ENCODE data around the gene RAB39A.

Gene RAB39A

GRCh38 chr11:107962181-107962580 lies 33.9 kb downstream of the RAB39A start:
- DNase-seq: no peak

DNA sequence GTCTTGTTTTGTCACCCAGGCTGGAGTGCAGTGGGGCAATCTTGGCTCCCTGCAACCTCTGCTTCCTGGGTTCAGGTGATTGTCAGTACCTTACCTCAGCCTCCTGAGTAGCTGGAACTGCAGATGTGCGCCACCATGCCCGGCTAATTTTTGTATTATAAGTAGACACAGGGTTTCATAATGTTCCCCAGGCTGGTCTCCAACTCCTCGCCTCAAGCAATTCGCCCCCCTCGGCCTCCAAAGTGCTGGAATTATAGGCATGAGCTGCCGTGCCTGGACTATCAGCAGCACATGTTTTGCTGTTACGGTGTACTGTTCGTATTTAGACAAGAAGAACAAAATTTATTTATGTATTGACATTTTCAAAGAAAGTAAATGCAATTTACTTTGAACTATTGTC lies 34.8 kb downstream of the RAB39A start:
- DNase-seq: no peak

DNA sequence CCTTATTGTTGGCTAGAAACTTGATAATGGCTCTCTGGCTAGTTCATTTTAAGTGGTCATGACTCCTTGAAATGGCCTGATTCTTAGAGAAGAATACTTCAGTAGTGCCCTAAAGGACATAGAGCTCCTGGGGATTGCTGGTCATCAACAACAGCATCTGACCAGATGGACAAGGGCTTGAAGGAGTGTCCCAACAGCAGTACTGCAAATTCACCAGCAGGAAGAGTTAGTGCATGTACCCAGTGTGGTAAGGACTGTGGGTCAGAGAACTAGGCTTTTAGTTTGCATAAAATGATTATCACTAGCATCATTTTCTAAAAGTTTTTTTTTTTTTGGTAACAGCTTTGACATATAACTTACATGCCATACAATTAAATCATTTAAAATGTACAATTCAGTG lies 41.0 kb downstream of the RAB39A start:
- no peak for DNase-seq

DNA sequence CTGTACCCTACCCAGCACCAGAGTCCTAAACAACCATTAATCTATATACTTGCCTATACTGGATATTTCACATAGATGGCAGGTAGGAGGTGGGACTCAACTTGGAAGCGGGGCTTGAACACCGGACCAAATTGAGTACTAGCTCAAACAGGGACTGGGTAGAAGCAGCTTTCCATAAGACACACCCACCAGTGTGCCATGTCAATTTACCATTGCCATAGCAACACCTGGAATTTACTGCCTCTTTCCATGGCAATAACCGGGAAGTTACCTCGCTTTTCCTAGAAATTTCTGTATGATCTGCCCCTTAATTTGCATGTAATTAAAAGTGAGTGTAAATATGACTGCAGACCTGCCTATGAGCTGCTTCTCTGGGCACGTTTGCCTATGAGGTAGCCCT lies 41.8 kb downstream of the RAB39A start:
- DNase-seq: no peak

GRCh38 chr11:107973641-107974040 lies 45.4 kb downstream of the RAB39A start:
- DNase-seq: no peak

DNA sequence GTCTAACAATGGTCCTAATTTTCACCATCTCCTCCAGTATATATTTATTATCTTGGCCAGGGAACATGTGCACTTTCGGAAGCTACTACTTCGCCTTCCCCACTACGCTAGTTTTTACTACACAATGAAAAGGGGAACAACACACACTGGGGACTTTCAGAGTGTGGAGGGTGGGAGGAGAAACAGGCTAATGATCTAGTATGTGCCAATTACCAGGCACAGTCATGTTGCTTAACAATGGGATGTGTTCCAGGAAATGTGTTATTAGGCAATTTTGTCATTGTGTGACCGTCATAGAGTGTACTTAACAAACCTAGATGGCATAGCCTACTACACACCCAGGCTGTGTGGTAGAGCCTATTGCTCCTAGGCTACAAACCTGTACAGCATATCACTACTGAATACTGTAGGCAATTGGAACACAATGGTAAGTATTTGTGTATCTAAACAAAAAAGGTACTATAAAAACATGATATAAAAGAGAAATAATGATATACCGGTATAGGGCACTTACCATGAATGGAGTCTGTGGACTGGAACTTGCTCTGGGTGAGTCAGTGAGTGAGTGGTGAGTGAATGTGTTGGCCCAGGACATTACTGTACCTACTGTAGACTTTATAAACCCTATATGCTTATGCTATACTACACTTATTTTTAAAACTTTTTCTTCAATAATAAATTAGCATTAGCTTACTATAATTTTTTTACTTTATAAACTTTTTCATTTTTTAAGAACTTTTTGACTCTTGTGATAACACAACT lies 60.3 kb downstream of the RAB39A start:
- DNase-seq: peak; percentile 1

- no peak for DNase-seq
Measured at GRCh38 chr11:107991868-107992414, 63.7 kb downstream of the RAB39A start.

DNA sequence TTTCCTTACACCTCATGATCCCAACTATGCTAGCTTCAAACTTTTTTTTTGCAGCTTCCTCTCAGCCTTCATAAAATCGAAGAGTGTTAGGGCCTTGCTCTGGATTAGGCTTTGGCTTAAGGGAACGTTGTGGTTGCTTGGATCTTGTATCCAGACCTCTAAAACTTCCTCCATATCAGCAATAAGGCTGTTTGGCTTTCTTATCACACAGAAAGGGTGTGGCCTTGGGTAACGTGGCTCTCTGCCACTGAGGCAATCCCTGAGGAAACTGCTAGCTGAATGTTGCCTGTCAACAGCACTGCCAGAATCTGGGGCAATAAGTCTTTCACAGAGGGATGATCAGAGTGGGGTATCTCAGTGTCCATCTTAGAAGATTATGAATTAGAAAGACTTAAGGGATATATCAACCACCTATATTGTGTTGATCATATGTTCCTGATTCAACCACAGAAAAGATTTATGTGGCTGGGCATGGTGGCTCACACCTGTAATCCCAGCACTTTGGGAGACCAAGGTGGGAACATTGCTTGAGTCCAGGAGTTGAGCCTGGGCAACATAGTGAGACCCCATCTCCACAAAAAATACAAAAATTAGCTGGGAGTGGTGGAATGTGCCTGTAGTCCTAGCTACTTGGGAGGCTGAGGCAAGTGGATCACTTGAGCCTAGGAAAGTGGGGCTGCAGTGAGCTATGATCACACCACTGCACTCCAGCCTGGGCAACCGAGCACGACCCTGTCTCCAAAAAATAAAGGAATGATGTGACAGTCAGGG lies 67.9 kb downstream of the RAB39A start:
- DNase-seq: no peak

DNA sequence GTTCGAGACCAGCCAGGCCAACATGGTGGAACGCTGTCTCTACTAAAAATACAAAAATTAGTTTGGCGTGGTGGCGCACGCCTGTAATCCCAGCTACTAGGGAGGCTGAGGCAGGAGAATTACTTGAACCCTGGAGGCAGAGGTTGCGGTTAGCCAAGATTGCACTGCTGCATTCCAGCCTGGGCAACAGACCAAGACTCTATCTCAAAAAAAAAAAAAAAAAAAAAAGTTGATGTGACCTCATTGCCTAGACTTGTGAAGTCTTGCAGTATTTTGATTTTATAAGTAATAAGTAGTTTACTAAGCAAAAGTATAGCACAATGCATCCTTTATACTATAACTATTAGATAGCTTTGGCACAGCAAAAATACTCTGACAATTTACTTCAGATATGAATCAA lies 70.5 kb downstream of the RAB39A start:
- DNase-seq: no peak

DNA sequence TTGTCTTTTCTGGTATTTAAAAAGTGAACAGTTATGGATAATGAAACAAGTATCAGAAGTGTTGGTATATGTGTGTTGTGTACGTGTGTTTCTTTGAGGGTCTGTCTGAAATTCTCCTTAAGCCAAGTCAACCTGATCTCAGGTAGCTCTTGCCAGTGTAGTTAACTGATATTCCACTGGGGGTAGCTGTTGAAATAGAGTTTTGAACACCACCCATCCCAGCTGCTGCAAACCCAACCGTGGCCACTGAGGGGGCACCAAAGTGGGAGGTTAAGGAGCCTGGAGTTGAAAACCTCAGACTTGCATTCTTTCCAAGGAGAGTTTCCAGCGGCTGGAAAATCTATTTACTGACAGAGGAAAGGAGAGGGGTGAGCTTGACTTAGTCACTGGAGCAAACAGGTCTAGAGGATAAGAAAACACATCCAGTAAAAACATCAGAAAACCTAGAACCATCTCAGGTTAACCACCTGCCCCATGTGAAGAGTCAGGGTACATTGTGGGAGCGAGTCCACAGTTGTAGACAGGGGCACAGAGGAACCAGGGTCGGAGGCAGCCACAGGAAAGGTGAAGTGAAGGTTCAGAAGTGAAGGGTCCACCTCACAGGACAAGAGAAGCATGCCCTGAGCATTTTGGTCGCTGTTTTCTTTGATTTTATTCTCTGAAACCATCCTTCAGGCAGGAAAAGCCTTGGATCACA lies 71.7 kb downstream of the RAB39A start:
- peak; percentile 6 for DNase-seq

DNA sequence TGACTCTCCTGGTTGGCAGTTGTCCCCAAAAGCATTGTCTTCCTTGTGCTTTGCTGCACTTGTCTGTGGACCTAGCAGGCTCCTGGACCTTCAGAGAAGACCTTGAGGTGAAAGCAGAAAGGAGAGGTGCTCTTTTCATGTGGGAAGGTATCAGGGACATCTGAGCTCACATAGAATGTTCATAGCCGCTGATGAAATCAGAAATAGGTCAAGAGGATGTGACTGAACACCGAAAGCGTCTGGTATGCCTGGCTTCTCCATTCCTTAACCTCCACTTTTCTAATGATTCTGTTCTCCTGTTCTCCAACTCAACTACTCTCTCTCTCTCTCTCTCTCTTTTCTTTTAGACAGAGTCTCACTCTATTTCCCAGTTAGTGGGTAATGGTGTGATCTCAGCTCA lies 74.2 kb downstream of the RAB39A start:
- DNase-seq: no peak

- DNase-seq: no peak
Measured at GRCh38 chr11:108003623-108004022, 75.4 kb downstream of the RAB39A start.

- DNase-seq: no peak
Measured at GRCh38 chr11:108007819-108008218, 79.6 kb downstream of the RAB39A start.

- DNase-seq: peak; percentile 54
Measured at GRCh38 chr11:108008656-108009496, 80.6 kb downstream of the RAB39A start, which contains the start of gene CUL5. CUL5 (plus strand) TSS chr11:108008898; CDS start chr11:108009349, 451 bp downstream.

GRCh38 chr11:108009497-108010370 lies 81.5 kb downstream of the RAB39A start:
- no peak for DNase-seq

DNA sequence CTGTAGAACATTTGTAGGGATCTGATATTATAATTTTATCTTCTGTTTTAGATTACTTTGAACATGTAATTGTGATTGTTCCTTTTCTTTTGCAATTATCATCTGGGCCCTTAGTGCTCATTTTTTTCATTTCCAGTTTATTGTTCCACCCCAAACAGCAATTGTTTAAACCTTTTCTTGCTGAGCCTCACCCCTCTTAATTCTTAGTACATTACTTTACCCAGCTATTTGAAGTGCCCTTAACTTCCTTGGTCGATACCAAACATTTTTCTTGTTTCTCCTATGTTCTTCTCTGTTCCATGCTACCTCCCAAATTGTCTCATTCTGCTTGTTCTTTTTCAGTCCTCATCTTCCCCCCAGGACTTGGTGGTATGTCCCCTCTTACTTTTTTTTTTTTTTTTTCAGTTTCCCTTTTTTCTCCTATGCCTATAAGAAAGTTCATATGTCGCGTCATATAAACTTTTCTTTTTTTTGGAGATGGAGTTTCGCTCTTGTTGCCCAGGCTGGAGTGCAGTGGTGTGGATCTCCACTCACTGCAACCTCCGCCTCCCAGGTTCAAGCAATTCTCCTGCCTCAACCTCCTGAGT lies 84.0 kb downstream of the RAB39A start:
- no peak for DNase-seq

All from NCI-H1694 treated with DMSO at 0.1 percent for 48 hours (cell line).